GM19099 (cell line): ENCODE results near the gene CNGA4.

Experiments used
- POLR2A ChIP-seq: IDR thresholded peaks from 3 replicates; pipeline ENCODE4 v1.6.1; 2011; ENCODE audit warnings: low read depth; ENCODE audit not compliant: insufficient read length; ENCODE audit errors: extremely low read depth

CNGA4 gene

GRCh38 chr11:6238902-6239301 is at the start of gene CNGA4:
Gene CNGA4 (plus strand): TSS chr11:6239089. CDS start chr11:6239207, 118 bp downstream.
- TF ChIP-seq POLR2A, result no peak

GRCh38 chr11:6191742-6192141 is 47.1 kb upstream of the CNGA4 start:
- no peak for TF ChIP-seq POLR2A

- TF ChIP-seq POLR2A, result no peak
Observed at GRCh38 chr11:6194065-6194581, 44.8 kb upstream of the CNGA4 start.

GRCh38 chr11:6196396-6196795 is 42.5 kb upstream of the CNGA4 start:
- TF ChIP-seq POLR2A, result no peak

GRCh38 chr11:6197466-6198200 is 41.3 kb upstream of the CNGA4 start:
- TF ChIP-seq POLR2A, result no peak

GRCh38 chr11:6199174-6199810 is 39.6 kb upstream of the CNGA4 start, which contains the start of gene OR52W1:
Gene OR52W1 (plus strand): TSS chr11:6199224. CDS start chr11:6199224, 0 bp downstream.
- TF ChIP-seq POLR2A, result no peak

- TF ChIP-seq POLR2A, result no peak
Observed at GRCh38 chr11:6200975-6201374, 37.9 kb upstream of the CNGA4 start.

- TF ChIP-seq POLR2A, result no peak
Observed at GRCh38 chr11:6201481-6201880, 37.4 kb upstream of the CNGA4 start.

GRCh38 chr11:6202041-6202440 is 36.8 kb upstream of the CNGA4 start:
- TF ChIP-seq POLR2A, result no peak

GRCh38 chr11:6203327-6203726 is 35.6 kb upstream of the CNGA4 start:
- no peak for TF ChIP-seq POLR2A

- no peak for TF ChIP-seq POLR2A
Observed at GRCh38 chr11:6204706-6205105, 34.2 kb upstream of the CNGA4 start.

- TF ChIP-seq POLR2A, result no peak
Observed at GRCh38 chr11:6205366-6205765, 33.5 kb upstream of the CNGA4 start, which contains the start of gene C11orf42. Gene C11orf42 (plus strand): TSS chr11:6205557. CDS start chr11:6205616, 59 bp downstream.

GRCh38 chr11:6206456-6207180 is 32.3 kb upstream of the CNGA4 start:
- no peak for TF ChIP-seq POLR2A

- TF ChIP-seq POLR2A, result no peak
Observed at GRCh38 chr11:6209801-6210200, 29.1 kb upstream of the CNGA4 start.

GRCh38 chr11:6210274-6210955 is 28.5 kb upstream of the CNGA4 start:
- TF ChIP-seq POLR2A, result no peak

GRCh38 chr11:6214530-6214929 is 24.4 kb upstream of the CNGA4 start:
- no peak for TF ChIP-seq POLR2A

- no peak for TF ChIP-seq POLR2A
Observed at GRCh38 chr11:6216501-6216900, 22.4 kb upstream of the CNGA4 start.
